Colon (tissue), 2 donors: ENCODE data around the gene ZNF2.
"Not testable (repeated sequence)": the region's sequence is repeated elsewhere in the genome, so short reads cannot be mapped to it uniquely, and the experiment has no call there.

Experiments used
- FAIRE-seq: peaks from 2 replicates; lab custom pipeline; 2012; peaks lifted over from hg19 to GRCh38; lab: Jason Lieb, UNC
- donor health status: control.
- donor health status: control.

Gene ZNF2

GRCh38 chr2:95165371-95166064 lies at the start of gene ZNF2:
Gene ZNF2 (plus strand): TSS chr2:95165809. CDS start chr2:95176227, 10,418 bp downstream.
- no peak for FAIRE-seq

GRCh38 chr2:95121093-95121406 lies 44.6 kb upstream of the ZNF2 start:
- FAIRE-seq, result no peak

- FAIRE-seq, result no peak
Observed at GRCh38 chr2:95121407-95122196, 44.0 kb upstream of the ZNF2 start, which contains the start of gene MRPS5. Gene MRPS5 (minus strand): TSS chr2:95121808. CDS start chr2:95121791, 17 bp downstream.

GRCh38 chr2:95122197-95122551 lies 43.4 kb upstream of the ZNF2 start:
- FAIRE-seq, result no peak

- no peak for FAIRE-seq
Observed at GRCh38 chr2:95138702-95139101, 26.9 kb upstream of the ZNF2 start.

GRCh38 chr2:95143838-95144237 lies 21.8 kb upstream of the ZNF2 start:
- no peak for FAIRE-seq

GRCh38 chr2:95149397-95149984 lies 16.1 kb upstream of the ZNF2 start:
- no peak for FAIRE-seq

GRCh38 chr2:95158441-95158840 lies 7.2 kb upstream of the ZNF2 start:
- FAIRE-seq, result no peak

- no peak for FAIRE-seq
Observed at GRCh38 chr2:95158891-95159619, 6.6 kb upstream of the ZNF2 start.

- FAIRE-seq, result no peak
Observed at GRCh38 chr2:95159690-95160449, 5.7 kb upstream of the ZNF2 start, which contains the start of gene ZNF514. Gene ZNF514 (minus strand): TSS chr2:95159848. CDS start chr2:95153253, 6,595 bp downstream.

- no peak for FAIRE-seq
Observed at GRCh38 chr2:95165030-95165370, 609 bp upstream of the ZNF2 start.

GRCh38 chr2:95166065-95166763 lies 605 bp downstream of the ZNF2 start:
- no peak for FAIRE-seq

- FAIRE-seq, result no peak
Observed at GRCh38 chr2:95171902-95172301, 6.3 kb downstream of the ZNF2 start.

GRCh38 chr2:95174031-95174542 lies 8.5 kb downstream of the ZNF2 start:
- no peak for FAIRE-seq

GRCh38 chr2:95179451-95179850 lies 13.8 kb downstream of the ZNF2 start:
- FAIRE-seq, result no peak

- FAIRE-seq, result no peak
Observed at GRCh38 chr2:95181774-95182173, 16.2 kb downstream of the ZNF2 start.

GRCh38 chr2:95185197-95185596 lies 19.6 kb downstream of the ZNF2 start:
- FAIRE-seq, result no peak

GRCh38 chr2:95185973-95186372 lies 20.4 kb downstream of the ZNF2 start:
- no peak for FAIRE-seq

- not testable (repeated sequence) for FAIRE-seq
Observed at GRCh38 chr2:95192956-95193355, 27.3 kb downstream of the ZNF2 start.

- no peak for FAIRE-seq
Observed at GRCh38 chr2:95203911-95204310, 38.3 kb downstream of the ZNF2 start.

GRCh38 chr2:95204396-95204795 lies 38.8 kb downstream of the ZNF2 start:
- FAIRE-seq, result no peak
